HCT116 (cell line): ENCODE results near the gene BCR. TPM values are rescaled to one million over a fixed set of nuclear protein-coding genes. Genes with fewer than 3 reads are reported as not detected.

ENCODE experiments used
- ATAC-seq: fragments of 200-7000 bp; cut with Tn5 transposase; 2 replicates; pipeline ENCODE4 v1.9.1; 2020; ENCODE audit warnings: mild to moderate bottlenecking, moderate library complexity
- BruUV-seq: library from RNA; stranded (reverse); fragments of 400-500 nt; replicated peaks from 2 replicates; lab custom pipeline; 2021; lab: Mats Ljungman, UMichigan
- CTCF ChIA-PET: fragments of 300-600 bp; sonication (Branson Sonifier 250); formaldehyde crosslinking; loops from one replicate; lab custom pipeline; 2021; ENCODE audit warnings: antibody characterized with exemption; lab: Charles Lee
- POLR2A ChIA-PET: fragments of 300-600, 350-600 bp; sonication (Branson Sonifier 250); formaldehyde crosslinking; loops from one replicate; lab custom pipeline; 2021; ENCODE audit warnings: antibody characterized with exemption; lab: Charles Lee
- RAD21 ChIA-PET, 2 experiments: fragments of 300-600 bp; sonication (Branson Sonifier 250); formaldehyde crosslinking; loops; one replicate each; lab custom pipeline; 2023; ENCODE audit warnings: low total read pairs in 2 of 2; ENCODE audit not compliant: uncharacterized antibody in 2 of 2, unreplicated experiment in 2 of 2, low non-redundant PET in 1 of 2; lab: Charles Lee
- DNase-seq: peaks from one replicate; pipeline ENCODE4 v3.0.0-alpha.2; 2010; ENCODE audit warnings: low read depth, low spot score
- H2AFZ ChIP-seq: fragments of 200-600 bp; shearing (Covaris generic), sonication (generic); 2 replicates; pipeline ENCODE4 v1.6.1; 2017; ENCODE audit warnings: low read depth, mixed run types, mixed read lengths, antibody characterized with exemption, low read length; ENCODE audit not compliant: poor library complexity, severe bottlenecking
- H3K27ac ChIP-seq: 2 replicates; pipeline ENCODE4 v1.5.1; 2012; ENCODE audit warnings: low read depth, low read length
- H3K27me3 ChIP-seq: fragments of 200-600 bp; sonication (generic); 2 replicates; pipeline ENCODE4 v1.6.1; 2016; ENCODE audit warnings: mixed run types, low read length, mixed read lengths; ENCODE audit not compliant: insufficient read depth
- H3K36me3 ChIP-seq, 2 experiments: fragments of 200-500 bp in 1 of 2; fragments of 200-600 bp in 1 of 2; sonication (Bioruptor generic) in 1 of 2; sonication (generic) in 1 of 2; 2 replicates each; pipeline versions ENCODE4 v1.5.1 to v1.6.1; 2014 to 2016; ENCODE audit warnings: low read length in 2 of 2, inconsistent platforms in 1 of 2, mixed read lengths in 1 of 2, mixed run types in 1 of 2; ENCODE audit not compliant: insufficient read depth in 2 of 2, control insufficient read depth in 1 of 2
- H3K4me1 ChIP-seq, 2 experiments: fragments of 200-600 bp in 1 of 2; sonication (generic) in 1 of 2; 2 replicates each; pipeline versions ENCODE4 v1.5.1 to v1.6.1; 2012 to 2017; ENCODE audit warnings: low read length in 2 of 2, inconsistent platforms in 1 of 2, mild to moderate bottlenecking in 1 of 2, mixed read lengths in 1 of 2, mixed run types in 1 of 2, moderate library complexity in 1 of 2; ENCODE audit not compliant: insufficient read depth in 2 of 2, control insufficient read depth in 1 of 2
- H3K4me2 ChIP-seq: fragments of 200-600 bp; sonication (generic); 2 replicates; pipeline ENCODE4 v1.6.1; 2017; ENCODE audit warnings: mixed run types, low read length, mixed read lengths
- H3K4me3 ChIP-seq, 2 experiments: fragments of 200-600 bp in 1 of 2; sonication (generic) in 1 of 2; replicated peaks in 1 of 2; 2 replicates each; pipeline ENCODE4 v1.5.1; 2011 to 2016; ENCODE audit warnings: low read length in 2 of 2, control low read depth in 1 of 2, low read depth in 1 of 2, mild to moderate bottlenecking in 1 of 2, mixed read lengths in 1 of 2, mixed run types in 1 of 2
- H3K79me2 ChIP-seq: fragments of 200-600 bp; sonication (generic); 2 replicates; pipeline ENCODE4 v1.6.1; 2017; ENCODE audit warnings: mild to moderate bottlenecking, mixed run types, low read length, moderate library complexity, mixed read lengths; ENCODE audit not compliant: insufficient read depth
- H3K9ac ChIP-seq: fragments of 200-600 bp; sonication (generic); 2 replicates; pipeline ENCODE4 v1.6.1; 2016; ENCODE audit warnings: low read length, mixed read lengths
- H3K9me2 ChIP-seq: fragments of 200-600 bp; sonication (generic), shearing (Covaris generic); 2 replicates; pipeline ENCODE4 v1.6.1; 2017; ENCODE audit warnings: mixed run types, mild to moderate bottlenecking, moderate library complexity; ENCODE audit not compliant: insufficient read depth
- H3K9me3 ChIP-seq, 2 experiments: fragments of 200-500 bp in 1 of 2; fragments of 200-600 bp in 1 of 2; sonication (Bioruptor generic) in 1 of 2; sonication (generic) in 1 of 2; 2 replicates each; pipeline ENCODE4 v1.6.1; 2014 to 2017; ENCODE audit warnings: low read length in 2 of 2, mixed read lengths in 2 of 2, inconsistent platforms in 1 of 2, low read depth in 1 of 2, mild to moderate bottlenecking in 1 of 2, mixed run types in 1 of 2, moderate library complexity in 1 of 2; ENCODE audit not compliant: control insufficient read depth in 1 of 2, insufficient read depth in 1 of 2
- H4K20me1 ChIP-seq: fragments of 200-600 bp; sonication (generic), shearing (Covaris generic); 2 replicates; pipeline ENCODE4 v1.6.1; 2017; ENCODE audit warnings: mixed run types, mild to moderate bottlenecking, moderate library complexity; ENCODE audit not compliant: insufficient read depth
- CBX3 ChIP-seq: IDR thresholded peaks from 2 replicates; pipeline ENCODE4 v1.6.1; 2012; ENCODE audit warnings: low read depth
- CEBPB ChIP-seq: IDR thresholded peaks from 2 replicates; pipeline ENCODE4 v1.6.1; 2012; ENCODE audit warnings: low read depth
- EGR1 ChIP-seq: IDR thresholded peaks from 2 replicates; pipeline ENCODE4 v1.6.1; 2012; ENCODE audit warnings: low read depth
- ELF1 ChIP-seq: IDR thresholded peaks from 2 replicates; pipeline ENCODE4 v1.6.1; 2012; ENCODE audit warnings: low read depth, borderline replicate concordance
- EZH2 ChIP-seq: fragments of 200-600 bp; sonication (generic); IDR thresholded peaks from 2 replicates; pipeline ENCODE4 v1.6.1; 2017; ENCODE audit warnings: antibody characterized with exemption, mixed run types
- EZH2phosphoT487 ChIP-seq: fragments of 200-600 bp; IDR thresholded peaks from 2 replicates; pipeline ENCODE4 v1.6.1; 2018; ENCODE audit warnings: antibody characterized with exemption, borderline replicate concordance
- FOSL1 ChIP-seq: IDR thresholded peaks from 2 replicates; pipeline ENCODE4 v1.6.1; 2012; ENCODE audit warnings: low read depth
- JUND ChIP-seq: IDR thresholded peaks from 2 replicates; pipeline ENCODE4 v1.6.1; 2012
- MAX ChIP-seq: IDR thresholded peaks from 2 replicates; pipeline ENCODE4 v1.6.1; 2012
- RAD21 ChIP-seq: IDR thresholded peaks from 2 replicates; pipeline ENCODE4 v1.6.1; 2012; ENCODE audit warnings: low read depth, mild to moderate bottlenecking
- REST ChIP-seq: IDR thresholded peaks from 2 replicates; pipeline ENCODE4 v1.6.1; 2012; ENCODE audit warnings: low read depth
- SIN3A ChIP-seq: IDR thresholded peaks from 2 replicates; pipeline ENCODE4 v1.6.1; 2012; ENCODE audit warnings: low read depth
- SP1 ChIP-seq: IDR thresholded peaks from 2 replicates; pipeline ENCODE4 v1.6.1; 2012; ENCODE audit warnings: low read depth
- SRF ChIP-seq: IDR thresholded peaks from 2 replicates; pipeline ENCODE4 v1.6.1; 2012; ENCODE audit warnings: low read depth
- TCF7L2 ChIP-seq: IDR thresholded peaks from 2 replicates; pipeline ENCODE4 v1.7.0; 2011; ENCODE audit warnings: borderline replicate concordance, inconsistent platforms; ENCODE audit not compliant: insufficient read depth, insufficient read length; ENCODE audit errors: extremely low read depth
- YY1 ChIP-seq: IDR thresholded peaks from 2 replicates; pipeline ENCODE4 v1.6.1; 2011; ENCODE audit warnings: low read length, low read depth, moderate library complexity, mild to moderate bottlenecking; ENCODE audit not compliant: insufficient replicate concordance; ENCODE audit errors: extremely low read depth
- ZFX ChIP-seq: fragments of 450-650 bp; IDR thresholded peaks from 2 replicates; pipeline ENCODE4 v1.6.1; 2017
- intact Hi-C: fragments of 100-400 bp; cut with micrococcal nuclease; formaldehyde crosslinking; loops from 2 replicates; pipeline ENCODE4 v1.10.0; 2022
- total RNA-seq: library from RNA; stranded (reverse); gene quantifications from one replicate; pipeline ENCODE4 v1.2.1, GENCODE V29; 2021; ENCODE audit not compliant: unreplicated experiment
- TF ChIP-seq, protein P1 (sequence below): IDR thresholded peaks from 2 replicates; pipeline ENCODE4 v1.6.1; 2012
- TF ChIP-seq, protein P2 (sequence below), 3 experiments: fragments of 200-600 bp in 1 of 3; sonication (generic) in 1 of 3; IDR thresholded peaks in 2 of 3; conservative IDR thresholded peaks in 1 of 3; 2 replicates each; pipeline ENCODE4 v1.5.1; 2012 to 2017; ENCODE audit warnings: low read depth in 2 of 3, low read length in 2 of 3, antibody characterized with exemption in 1 of 3, borderline replicate concordance in 1 of 3, control low read depth in 1 of 3, mild to moderate bottlenecking in 1 of 3, mixed read lengths in 1 of 3, mixed run types in 1 of 3, moderate library complexity in 1 of 3; ENCODE audit not compliant: insufficient read depth in 1 of 3

Gene BCR
- total RNA-seq, 1 experiment from 2014 or later: 39.7 TPM

GRCh38 chr22:23274146-23274526 is 93.8 kb downstream of the BCR start:
- Histone ChIP-seq H3K4me2 (no peak overlapping the region), H3K9ac (no peak overlapping the region), H2AFZ (no peak overlapping the region), H4K20me1 (no peaks in the 10 kb centered on the region), H3K4me1 (no peaks in the 10 kb centered on the region), H3K9me2 (no peaks in the 10 kb centered on the region), H3K27me3 (no peaks in the 10 kb centered on the region), H3K9me3 (no peaks in the 10 kb centered on the region), H3K4me3 (no peak overlapping the region), H3K79me2 (no peaks in the 10 kb centered on the region), H3K36me3 (peaks cover 9 to 18% of the 10 kb centered on the region in 2 experiments; a peak in 2 of 4 replicates), H3K27ac (no peak overlapping the region)
- BruUV-seq: TSS peak; percentile 3
- no peak for ATAC-seq
- ChIA-PET CTCF (interaction anchor here (1.3 kb wide), 1 partner anchor 8 kb away, joined by 5 read pairs; no protein-coding TSS in a partner anchor), POLR2A (no interaction called here), RAD21 (no interaction called here)
- intact Hi-C loops: no loop called here
- DNase-seq: no peak
- TF ChIP-seq ELF1 (no peak), EZH2 (no peak), FOSL1 (no peak), CBX3 (no peak), EGR1 (no peak), CEBPB (no peak), YY1 (no peak), MAX (no peak), TCF7L2 (no peak), SRF (no peak), ZFX (no peak), RAD21 (no peak), SIN3A (no peak), REST (no peak), SP1 (no peak), EZH2phosphoT487 (no peak), JUND (no peak)
- TF ChIP-seq, protein P1, sequence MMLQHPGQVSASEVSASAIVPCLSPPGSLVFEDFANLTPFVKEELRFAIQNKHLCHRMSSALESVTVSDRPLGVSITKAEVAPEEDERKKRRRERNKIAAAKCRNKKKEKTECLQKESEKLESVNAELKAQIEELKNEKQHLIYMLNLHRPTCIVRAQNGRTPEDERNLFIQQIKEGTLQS: no peak
- TF ChIP-seq, protein P2, sequence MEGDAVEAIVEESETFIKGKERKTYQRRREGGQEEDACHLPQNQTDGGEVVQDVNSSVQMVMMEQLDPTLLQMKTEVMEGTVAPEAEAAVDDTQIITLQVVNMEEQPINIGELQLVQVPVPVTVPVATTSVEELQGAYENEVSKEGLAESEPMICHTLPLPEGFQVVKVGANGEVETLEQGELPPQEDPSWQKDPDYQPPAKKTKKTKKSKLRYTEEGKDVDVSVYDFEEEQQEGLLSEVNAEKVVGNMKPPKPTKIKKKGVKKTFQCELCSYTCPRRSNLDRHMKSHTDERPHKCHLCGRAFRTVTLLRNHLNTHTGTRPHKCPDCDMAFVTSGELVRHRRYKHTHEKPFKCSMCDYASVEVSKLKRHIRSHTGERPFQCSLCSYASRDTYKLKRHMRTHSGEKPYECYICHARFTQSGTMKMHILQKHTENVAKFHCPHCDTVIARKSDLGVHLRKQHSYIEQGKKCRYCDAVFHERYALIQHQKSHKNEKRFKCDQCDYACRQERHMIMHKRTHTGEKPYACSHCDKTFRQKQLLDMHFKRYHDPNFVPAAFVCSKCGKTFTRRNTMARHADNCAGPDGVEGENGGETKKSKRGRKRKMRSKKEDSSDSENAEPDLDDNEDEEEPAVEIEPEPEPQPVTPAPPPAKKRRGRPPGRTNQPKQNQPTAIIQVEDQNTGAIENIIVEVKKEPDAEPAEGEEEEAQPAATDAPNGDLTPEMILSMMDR (IDR thresholded peaks at IDR 0.05 in 2 of 3, conservative IDR thresholded peaks at IDR 0.05 in 1 of 3; ENCODE audit: borderline replicate concordance in 1 of 3, insufficient read depth in 1 of 3, low read depth in 2 of 3, low read length in 2 of 3): no peak
